Stimulated activated CD4-positive, alpha-beta T cell treated with anti-CD3 and anti-CD28 coated beads, Interleukin-4, amount 100 ng/mL, for 24 hours (primary cell): ENCODE measurements around the gene ACTR8.

Experiments
- DNase-seq: peaks from one replicate; pipeline ENCODE4 v3.0.0-alpha.2; 2020

Gene ACTR8

GRCh38 chr3:53833053-53833645 lies 48.8 kb downstream of the ACTR8 start:
- DNase-seq: no peak

GRCh38 chr3:53830944-53831343 lies 51.0 kb downstream of the ACTR8 start:
- no peak for DNase-seq

- DNase-seq: no peak
Measured at GRCh38 chr3:53829605-53830004, 52.3 kb downstream of the ACTR8 start.

GRCh38 chr3:53828581-53828980 lies 53.4 kb downstream of the ACTR8 start:
- DNase-seq: no peak

GRCh38 chr3:53826048-53826447 lies 55.9 kb downstream of the ACTR8 start:
- DNase-seq: no peak

GRCh38 chr3:53824795-53825194 lies 57.2 kb downstream of the ACTR8 start:
- no peak for DNase-seq

- DNase-seq: no peak
Measured at GRCh38 chr3:53823956-53824657, 57.8 kb downstream of the ACTR8 start.

GRCh38 chr3:53823026-53823955 lies 58.7 kb downstream of the ACTR8 start:
- DNase-seq: no peak

GRCh38 chr3:53822331-53822741 lies 59.6 kb downstream of the ACTR8 start:
- DNase-seq: no peak

- DNase-seq: no peak
Measured at GRCh38 chr3:53821631-53822121, 60.3 kb downstream of the ACTR8 start.

- DNase-seq: no peak
Measured at GRCh38 chr3:53820756-53821580, 61.0 kb downstream of the ACTR8 start.

GRCh38 chr3:53820084-53820483 lies 61.9 kb downstream of the ACTR8 start:
- DNase-seq: no peak

- no peak for DNase-seq
Measured at GRCh38 chr3:53819163-53819868, 62.6 kb downstream of the ACTR8 start.

GRCh38 chr3:53818221-53819162 lies 63.5 kb downstream of the ACTR8 start:
- DNase-seq: no peak

- DNase-seq: no peak
Measured at GRCh38 chr3:53817809-53818208, 64.1 kb downstream of the ACTR8 start.

- no peak for DNase-seq
Measured at GRCh38 chr3:53817211-53817610, 64.7 kb downstream of the ACTR8 start.
